C4-2B (cell line): ENCODE results near the gene UGT1A9.

Experiments used
- CTCF ChIP-seq: fragments of 450-650 bp; conservative IDR thresholded peaks from 2 replicates; pipeline ENCODE4 v1.5.1; 2017; ENCODE audit warnings: mild to moderate bottlenecking
- ZFX ChIP-seq: fragments of 450-650 bp; IDR thresholded peaks from 2 replicates; pipeline ENCODE4 v1.6.1; 2017

GRCh38 chr2:233758141-233758540, 86.4 kb downstream of the UGT1A9 start:
- TF ChIP-seq CTCF (no peak), ZFX (no peak)
